Tibial nerve (tissue), 4 donors: ENCODE data around the gene MINK1. TPM values are rescaled to one million over a fixed set of nuclear protein-coding genes. Genes with fewer than 3 reads are reported as not detected.
"Not testable (repeated sequence)": the region's sequence is repeated elsewhere in the genome, so short reads cannot be mapped to it uniquely, and the experiment has no call there.

ENCODE experiments used
- DNase-seq, 2 donors: peaks; one replicate each; pipeline ENCODE4 v3.0.0-alpha.2; 2019; ENCODE audit warnings: low spot score in 2 of 2
- H3K27ac ChIP-seq, 4 donors: fragments of 200-600 bp; sonication (generic) in 3 of 4; one replicate each; pipeline ENCODE4 v1.5.1; 2017 to 2019; ENCODE audit warnings: mild to moderate bottlenecking in 1 of 4
- H3K27me3 ChIP-seq, 2 donors: fragments of 200-600 bp; sonication (generic) in 1 of 2; one replicate each; pipeline versions ENCODE4 v1.5.1 to v1.6.0; 2017 to 2019
- H3K36me3 ChIP-seq, 3 donors: fragments of 200-600 bp; sonication (generic); one replicate each; pipeline ENCODE4 v1.5.1; 2018 to 2019
- H3K4me1 ChIP-seq, 4 donors: fragments of 200-600 bp; sonication (generic) in 3 of 4; one replicate each; pipeline ENCODE4 v1.5.1; 2017 to 2019
- H3K4me3 ChIP-seq, 4 donors: fragments of 200-600 bp; sonication (generic) in 3 of 4; one replicate each; pipeline ENCODE4 v1.5.1; 2017 to 2019; ENCODE audit warnings: mild to moderate bottlenecking in 1 of 4, moderate library complexity in 1 of 4
- H3K9me3 ChIP-seq, 4 donors: fragments of 200-600 bp; sonication (generic) in 3 of 4; one replicate each; pipeline ENCODE4 v1.5.1; 2017 to 2019
- EP300 ChIP-seq, 2 donors: sonication (generic); formaldehyde crosslinking; IDR thresholded peaks; one replicate each; pipeline ENCODE4 v1.6.1; 2017; ENCODE audit warnings: antibody characterized with exemption in 2 of 2, mild to moderate bottlenecking in 1 of 2
- POLR2A ChIP-seq, 2 donors: fragments of 450-650 bp; IDR thresholded peaks; one replicate each; pipeline ENCODE4 v1.6.1; 2017; ENCODE audit warnings: antibody characterized with exemption in 2 of 2, mild to moderate bottlenecking in 2 of 2, moderate library complexity in 2 of 2
- WGBS, 2 donors: methylation state at CpG; one replicate each; pipeline ENCODE4 v1.1.5; 2018; 5-methylcytosine and 5-hydroxymethylcytosine counted together
- total RNA-seq, 4 donors: library from RNA; depleted of rRNA; stranded (reverse); fragments of >200 nt; gene quantifications; one replicate each; pipeline ENCODE4 v1.1.0, GENCODE V29; 2016
- TF ChIP-seq, protein P1 (sequence below), 5 experiments: fragments of 200-600 bp in 3 of 5; fragments of 450-650 bp in 2 of 5; sonication (generic) in 3 of 5; IDR thresholded peaks; one replicate each; pipeline ENCODE4 v1.5.1; 2016 to 2019; ENCODE audit warnings: antibody characterized with exemption in 5 of 5, mild to moderate bottlenecking in 3 of 5, moderate library complexity in 2 of 5

The MINK1 gene
- total RNA-seq, 4 donors from 2014 or later = 57.1 to 94.3 (median 85.7) TPM

DNA sequence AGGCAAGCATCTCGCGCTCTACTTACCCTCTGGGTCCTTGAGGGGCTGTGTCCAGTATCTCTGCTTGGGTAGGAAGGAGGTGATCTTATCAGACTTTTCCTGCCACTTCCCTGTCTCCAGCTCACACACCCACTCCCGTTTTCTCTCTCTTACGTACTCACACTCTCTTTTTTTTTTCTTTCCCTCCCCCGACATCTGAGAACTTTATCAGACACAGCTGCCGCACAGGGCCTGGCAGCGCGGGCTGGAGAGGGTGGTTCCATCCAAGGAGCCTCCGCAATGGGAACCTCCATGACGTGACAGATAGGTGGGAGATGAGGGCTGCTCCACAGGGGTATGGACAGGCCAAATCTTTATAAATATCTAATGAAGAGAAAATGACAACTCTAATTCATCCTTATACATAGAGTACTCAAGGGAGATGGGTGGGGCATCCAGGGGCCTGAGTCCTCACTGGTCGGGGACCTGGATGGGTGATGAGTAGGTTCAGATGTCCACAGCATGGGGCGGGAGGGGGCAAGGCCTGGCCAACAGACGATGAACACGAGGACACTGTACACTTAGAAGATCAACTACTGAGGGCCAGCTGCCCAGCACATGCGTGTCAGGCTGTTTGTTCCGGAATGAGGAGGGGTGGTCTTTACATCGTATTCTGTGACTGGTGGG lies 23.3 kb downstream of the MINK1 start:
- H3K4me1 ChIP-seq = peaks cover 0 to 74% (median 38%) of the 10 kb centered on the region in 4 donors
- H3K4me3 ChIP-seq = no peak overlapping the region
- H3K9me3 ChIP-seq = no peaks in the 10 kb centered on the region
- 79 to 81% methylated on average over 17 of the region's 17 CpGs for WGBS, 2 donors
- H3K27me3 ChIP-seq = no peaks in the 10 kb centered on the region
- H3K36me3 ChIP-seq = no peaks in the 10 kb centered on the region
- no peak for DNase-seq
- TF ChIP-seq POLR2A (IDR thresholded peaks at IDR 0.05) (no peak), EP300 (IDR thresholded peaks at IDR 0.05) (no peak)
- TF ChIP-seq, protein P1, sequence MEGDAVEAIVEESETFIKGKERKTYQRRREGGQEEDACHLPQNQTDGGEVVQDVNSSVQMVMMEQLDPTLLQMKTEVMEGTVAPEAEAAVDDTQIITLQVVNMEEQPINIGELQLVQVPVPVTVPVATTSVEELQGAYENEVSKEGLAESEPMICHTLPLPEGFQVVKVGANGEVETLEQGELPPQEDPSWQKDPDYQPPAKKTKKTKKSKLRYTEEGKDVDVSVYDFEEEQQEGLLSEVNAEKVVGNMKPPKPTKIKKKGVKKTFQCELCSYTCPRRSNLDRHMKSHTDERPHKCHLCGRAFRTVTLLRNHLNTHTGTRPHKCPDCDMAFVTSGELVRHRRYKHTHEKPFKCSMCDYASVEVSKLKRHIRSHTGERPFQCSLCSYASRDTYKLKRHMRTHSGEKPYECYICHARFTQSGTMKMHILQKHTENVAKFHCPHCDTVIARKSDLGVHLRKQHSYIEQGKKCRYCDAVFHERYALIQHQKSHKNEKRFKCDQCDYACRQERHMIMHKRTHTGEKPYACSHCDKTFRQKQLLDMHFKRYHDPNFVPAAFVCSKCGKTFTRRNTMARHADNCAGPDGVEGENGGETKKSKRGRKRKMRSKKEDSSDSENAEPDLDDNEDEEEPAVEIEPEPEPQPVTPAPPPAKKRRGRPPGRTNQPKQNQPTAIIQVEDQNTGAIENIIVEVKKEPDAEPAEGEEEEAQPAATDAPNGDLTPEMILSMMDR (IDR thresholded peaks at IDR 0.05) = no peak
- H3K27ac ChIP-seq = peak overlapping the region in 3 of 4 donors; percentile 76 to 91 (median 86)

DNA sequence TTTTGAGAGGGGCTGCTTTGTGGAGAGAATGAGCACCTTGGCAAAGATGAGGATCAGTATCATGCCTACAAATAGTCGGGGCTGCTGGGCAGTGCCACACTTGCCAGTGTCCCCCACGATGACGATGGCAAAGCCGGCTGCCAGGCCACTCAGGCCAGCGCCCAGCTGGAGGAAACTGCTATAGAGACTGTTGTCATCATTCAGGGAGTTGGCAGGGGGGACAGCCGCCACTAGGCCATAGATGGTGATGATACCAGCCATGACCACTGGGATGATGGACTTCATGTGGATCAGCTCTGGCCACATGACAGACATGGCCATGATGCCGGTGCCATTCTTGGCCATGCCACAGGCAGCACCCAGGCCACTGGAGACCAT lies 23.8 kb downstream of the MINK1 start:
- H3K36me3 ChIP-seq = no peaks in the 10 kb centered on the region
- H3K4me3 ChIP-seq = no peak overlapping the region
- H3K4me1 ChIP-seq = peaks cover 0 to 76% (median 41%) of the 10 kb centered on the region in 4 donors
- peak overlapping the region in 3 of 4 donors; percentile 76 to 91 (median 86) for H3K27ac ChIP-seq
- TF ChIP-seq, protein P1 (IDR thresholded peaks at IDR 0.05) = peak in 1 of 5 experiments; percentile 17
- TF ChIP-seq EP300 (IDR thresholded peaks at IDR 0.05) = no peak
- H3K9me3 ChIP-seq = no peaks in the 10 kb centered on the region
- DNase-seq = no peak
- 86 to 90% methylated on average over 6 to 7 of the region's 7 CpGs for WGBS, 2 donors
- H3K27me3 ChIP-seq = no peaks in the 10 kb centered on the region

DNA sequence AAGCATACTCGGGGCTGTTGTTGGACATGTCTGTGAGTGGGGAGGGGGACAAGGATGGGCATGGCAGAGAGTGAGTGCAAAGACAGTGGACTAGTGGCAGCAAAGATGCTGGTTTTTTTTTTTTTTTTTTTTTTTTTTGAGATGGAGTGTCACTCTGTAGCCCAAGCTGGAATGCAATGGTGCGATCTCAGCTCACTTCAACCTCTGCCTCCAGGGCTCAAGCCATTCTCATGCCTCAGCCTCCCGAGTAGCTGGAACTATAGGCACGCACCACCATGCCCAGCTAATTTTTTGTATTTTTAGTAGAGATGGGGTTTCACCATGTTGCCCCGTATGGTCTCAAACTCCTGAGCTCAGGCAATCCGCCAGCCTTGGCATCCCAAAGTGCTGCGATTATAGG lies 24.2 kb downstream of the MINK1 start:
- 68 to 75% methylated on average over 7 of the region's 7 CpGs for WGBS, 2 donors
- H3K27me3 ChIP-seq, H3K9me3 ChIP-seq, H3K36me3 ChIP-seq, H3K4me3 ChIP-seq, DNase-seq: not testable (repeated sequence)
- Histone ChIP-seq H3K4me1 (peaks cover 0 to 77% (median 43%) of the 10 kb centered on the region in 4 donors), H3K27ac (peak overlapping the region; percentile 41 to 91 (median 81))

DNA sequence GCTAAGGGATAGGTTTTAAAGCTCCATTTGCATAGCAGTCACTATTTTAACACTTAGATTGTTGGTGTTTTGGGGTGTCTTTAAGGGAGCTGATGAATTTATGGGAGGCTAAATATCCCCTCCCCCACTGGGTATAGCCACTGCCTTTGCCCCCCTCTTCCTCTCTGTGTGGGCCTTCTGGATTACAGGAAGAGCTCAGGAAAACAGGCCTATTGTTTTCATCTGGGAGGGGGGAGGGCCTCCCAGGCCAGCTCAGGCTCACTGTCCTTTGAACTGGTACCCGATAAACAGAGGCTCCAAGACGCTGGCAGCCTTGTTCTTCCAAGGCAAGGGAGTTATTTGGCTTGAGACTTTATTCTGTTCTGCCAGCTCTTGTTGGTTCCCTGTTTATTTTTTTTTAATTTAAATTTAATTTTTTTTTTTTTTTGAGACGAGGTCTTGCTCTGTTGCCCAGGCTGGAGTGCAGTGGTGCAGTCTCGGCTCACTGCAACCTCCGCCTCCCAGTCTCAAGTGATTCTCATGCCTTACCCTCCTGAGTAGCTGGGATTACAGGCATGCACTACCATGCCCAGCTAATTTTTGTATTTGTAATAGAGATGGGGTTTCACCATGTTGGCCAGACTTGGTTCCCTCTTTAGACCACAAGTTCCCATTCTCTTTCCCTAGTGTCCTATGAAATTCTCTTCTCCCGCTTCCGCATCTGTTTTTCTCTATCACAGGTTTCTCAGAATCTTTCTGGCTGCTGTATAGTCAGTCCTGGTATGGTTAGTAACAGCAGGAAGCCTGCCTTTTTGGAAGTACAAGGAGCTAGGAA lies 25.1 kb downstream of the MINK1 start:
- Histone ChIP-seq H3K9me3 (no peaks in the 10 kb centered on the region), H3K36me3 (no peaks in the 10 kb centered on the region), H3K4me3 (no peak overlapping the region), H3K27ac (peak overlapping the region; percentile 41 to 91 (median 81)), H3K27me3 (no peaks in the 10 kb centered on the region), H3K4me1 (peaks cover 0 to 84% (median 43%) of the 10 kb centered on the region in 4 donors)
- DNase-seq = no peak
- 28 to 37% methylated on average over 7 of the region's 7 CpGs for WGBS, 2 donors
- TF ChIP-seq EP300 (IDR thresholded peaks at IDR 0.05) = peak; percentile 47 to 83
- no peak for TF ChIP-seq POLR2A (IDR thresholded peaks at IDR 0.05)

DNA sequence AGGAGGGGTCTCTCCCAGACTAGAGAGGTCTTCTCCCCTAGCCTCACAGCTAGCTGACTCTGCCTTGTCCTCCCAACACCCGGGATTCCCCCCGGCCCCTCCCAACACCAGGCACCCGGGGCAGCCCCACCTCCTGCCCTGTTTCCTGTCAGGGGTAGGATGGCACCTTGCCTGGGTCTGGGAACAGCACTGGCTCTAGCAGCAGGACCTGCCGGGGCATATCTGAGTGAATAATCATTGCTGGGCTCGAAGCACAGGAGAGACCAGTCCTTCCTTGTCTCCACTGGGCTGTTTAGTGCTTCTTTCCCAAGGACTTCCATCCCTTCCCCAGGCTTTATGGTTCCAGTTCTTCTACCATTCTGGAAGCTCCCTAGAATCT lies 25.7 kb downstream of the MINK1 start:
- H3K4me3 ChIP-seq = no peak overlapping the region
- H3K36me3 ChIP-seq = no peaks in the 10 kb centered on the region
- H3K9me3 ChIP-seq = no peaks in the 10 kb centered on the region
- no peaks in the 10 kb centered on the region for H3K27me3 ChIP-seq
- H3K27ac ChIP-seq = peak overlapping the region; percentile 36 to 91 (median 81)
- no peak for DNase-seq
- no peak for TF ChIP-seq EP300 (IDR thresholded peaks at IDR 0.05)
- TF ChIP-seq POLR2A (IDR thresholded peaks at IDR 0.05) = no peak
- TF ChIP-seq, protein P1 (IDR thresholded peaks at IDR 0.05) = no peak
- WGBS, 2 donors = 23 to 33% methylated on average over 5 of the region's 5 CpGs
- peaks cover 0 to 84% (median 43%) of the 10 kb centered on the region in 4 donors for H3K4me1 ChIP-seq
